Stimulated activated CD4-positive, alpha-beta T cell treated with anti-CD3 and anti-CD28 coated beads, Interleukin-1b, Interleukin-23, amount 100 ng/mL, for 24 hours (primary cell): ENCODE measurements around the gene TTC29.

Source experiments
- DNase-seq, 4 experiments: peaks; one replicate each; pipeline ENCODE4 v3.0.0-alpha.2; 2020; ENCODE audit warnings: low read depth in 4 of 4, low spot score in 1 of 4

Gene TTC29

GRCh38 chr4:146945556-146946374 lies at the start of gene TTC29:
Gene TTC29 (minus strand): TSS chr4:146945864. CDS start chr4:146939895, 5,969 bp downstream.
- DNase-seq, result peak; percentile 57 to 86 (median 78)

GRCh38 chr4:146981651-146982050 lies 36.0 kb upstream of the TTC29 start:
- DNase-seq, result no peak

DNA sequence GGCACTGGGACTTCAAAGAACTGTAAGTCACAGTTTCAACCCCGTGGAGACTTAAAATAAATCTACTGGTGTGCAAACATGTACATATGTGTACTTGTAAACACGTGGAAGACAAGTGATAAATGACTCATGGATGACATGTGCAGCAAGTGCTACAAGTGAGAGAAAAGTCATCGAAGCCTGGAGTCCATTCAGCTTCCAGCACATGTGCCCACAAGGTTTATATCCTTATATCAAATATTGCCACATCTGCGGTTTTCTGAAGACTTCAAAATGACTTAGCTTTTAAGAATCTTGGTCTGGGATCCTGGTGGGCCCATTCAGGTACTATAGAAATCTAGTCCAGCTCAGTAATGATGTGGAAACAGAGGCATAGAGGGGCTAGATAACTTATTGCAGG lies 33.0 kb upstream of the TTC29 start:
- no peak for DNase-seq

DNA sequence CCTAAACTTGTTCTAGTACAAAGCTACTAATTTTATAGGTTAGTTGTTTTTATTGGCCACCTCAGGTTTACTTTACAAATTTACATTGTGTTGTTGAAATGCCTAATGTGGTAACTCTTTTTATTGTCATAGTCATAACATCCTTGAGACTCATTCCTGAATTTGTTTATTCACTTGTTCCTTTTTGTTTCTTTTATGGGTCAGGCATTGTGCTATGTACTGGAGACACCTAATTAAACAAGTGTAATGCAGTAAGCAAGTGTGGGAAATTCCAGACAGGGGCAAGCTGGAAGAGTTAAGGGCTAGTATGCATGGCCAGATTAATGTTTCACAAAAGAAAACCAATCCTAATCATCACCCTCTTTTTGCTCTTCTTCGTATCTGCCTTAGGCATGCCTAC lies 30.5 kb upstream of the TTC29 start:
- DNase-seq, result no peak

GRCh38 chr4:146975527-146975926 lies 29.9 kb upstream of the TTC29 start:
- no peak for DNase-seq

DNA sequence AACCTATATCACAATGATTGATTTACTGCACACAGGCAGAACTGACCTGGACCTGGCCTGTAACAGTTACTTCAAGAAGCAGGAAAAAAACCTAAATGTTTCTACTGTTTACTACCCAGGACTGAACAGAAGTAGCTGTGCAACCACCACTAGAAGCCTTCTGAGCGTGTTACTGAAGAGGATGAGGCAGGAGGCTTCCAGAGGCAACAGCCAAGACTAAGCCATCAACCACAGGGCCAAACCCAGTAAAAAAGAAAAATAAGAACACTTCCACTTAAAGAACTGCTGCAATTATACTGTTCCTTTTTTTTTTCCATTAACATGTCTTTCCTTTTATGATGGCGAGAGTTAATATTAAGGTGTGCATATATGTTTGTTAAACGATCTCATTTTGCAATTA lies 29.4 kb upstream of the TTC29 start:
- DNase-seq, result no peak

- DNase-seq, result no peak
Observed at GRCh38 chr4:146972036-146972435, 26.4 kb upstream of the TTC29 start.

DNA sequence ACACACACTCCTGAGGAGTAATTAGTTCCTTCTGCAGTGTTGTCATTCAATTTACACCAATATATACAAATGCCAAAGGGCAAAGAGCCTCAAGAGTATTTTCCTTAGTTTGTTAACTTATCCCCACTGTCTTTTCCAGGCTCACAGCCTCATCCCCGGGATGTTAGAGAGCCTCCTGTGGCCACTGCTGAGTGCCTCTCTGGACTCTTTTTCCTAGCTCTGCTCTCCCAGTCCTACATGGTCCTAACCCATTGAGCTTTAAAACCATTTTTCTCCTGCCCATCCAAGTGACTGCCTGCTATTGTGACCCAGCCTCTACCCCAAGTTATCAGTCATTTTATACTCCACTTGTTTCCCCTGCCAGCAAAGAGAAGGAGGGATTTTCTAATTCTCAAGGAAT lies 23.5 kb upstream of the TTC29 start:
- no peak for DNase-seq

DNA sequence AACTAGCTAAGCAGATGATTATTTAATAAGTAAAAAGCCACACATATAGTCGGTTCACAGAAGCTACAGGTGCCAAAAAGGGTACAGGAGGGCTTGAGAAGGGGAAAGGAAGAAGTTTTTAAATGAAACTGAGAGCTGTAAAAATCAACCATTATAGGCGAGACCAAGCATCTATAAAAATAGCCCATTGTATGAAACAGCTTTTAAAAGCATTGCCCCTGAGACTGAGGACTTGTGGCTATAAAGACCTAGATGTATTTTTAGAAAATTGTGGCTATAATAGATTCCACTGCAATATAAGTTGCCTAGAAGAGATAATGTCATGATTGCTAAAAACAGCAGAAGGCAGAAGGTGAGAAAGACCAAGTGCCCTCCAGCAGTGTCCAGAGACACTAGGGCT lies 15.0 kb upstream of the TTC29 start:
- no peak for DNase-seq

GRCh38 chr4:146959692-146960091 lies 14.0 kb upstream of the TTC29 start:
- DNase-seq, result no peak

- no peak for DNase-seq
Observed at GRCh38 chr4:146957237-146957636, 11.6 kb upstream of the TTC29 start.

- no peak for DNase-seq
Observed at GRCh38 chr4:146952896-146953295, 7.2 kb upstream of the TTC29 start.

- no peak for DNase-seq
Observed at GRCh38 chr4:146949559-146949958, 3.9 kb upstream of the TTC29 start.

DNA sequence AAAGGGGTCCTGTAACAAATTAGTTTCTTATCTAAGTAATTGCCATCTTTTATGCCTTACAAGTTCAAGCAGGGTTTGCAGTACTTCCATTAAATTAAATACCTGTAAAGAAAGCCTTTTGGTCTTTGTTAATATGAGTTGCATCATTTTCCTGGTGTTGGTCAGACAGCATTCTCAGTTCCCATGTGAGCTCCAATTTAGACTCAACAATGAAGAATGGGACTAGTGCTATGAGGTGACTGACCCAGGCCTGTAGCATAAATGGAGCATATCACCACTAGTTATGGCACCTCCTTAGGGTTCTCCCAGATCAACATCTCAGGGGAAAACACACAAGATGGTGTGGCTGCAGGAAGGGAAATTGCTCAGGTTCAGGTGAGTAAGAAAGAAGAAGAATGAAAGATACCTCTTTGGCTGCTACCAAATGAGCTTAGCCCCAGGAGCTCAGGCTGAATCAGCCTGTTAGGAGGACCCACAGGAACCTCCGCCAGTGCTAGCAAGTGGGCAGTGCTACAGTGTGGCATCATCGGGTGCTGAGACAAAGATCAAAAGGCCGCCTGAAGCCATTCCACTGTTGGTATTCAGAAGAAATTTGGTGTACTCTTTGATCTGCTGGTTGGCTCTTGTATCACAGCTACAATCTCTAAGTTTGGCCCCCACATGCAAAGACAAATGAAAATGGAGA lies 1.8 kb downstream of the TTC29 start:
- DNase-seq, result no peak

DNA sequence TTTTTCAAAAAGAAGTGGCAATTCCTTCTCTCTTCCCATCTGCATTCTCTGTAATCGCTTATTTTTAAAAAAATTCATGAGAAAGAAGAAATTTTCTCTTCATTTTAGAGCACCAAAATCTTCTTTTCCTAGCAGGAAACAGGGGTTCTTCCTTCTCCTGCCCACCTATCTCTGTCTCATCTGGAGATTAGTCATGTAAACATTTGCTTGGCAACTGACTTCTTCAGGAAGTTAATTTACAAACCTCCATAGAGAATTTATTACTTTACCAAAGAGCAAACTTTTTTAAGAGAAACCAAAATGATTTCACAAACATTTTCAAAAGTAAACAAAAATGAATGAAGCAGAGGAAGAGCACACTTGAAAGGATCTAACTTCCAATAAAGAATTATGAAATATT lies 13.5 kb downstream of the TTC29 start:
- DNase-seq, result no peak

DNA sequence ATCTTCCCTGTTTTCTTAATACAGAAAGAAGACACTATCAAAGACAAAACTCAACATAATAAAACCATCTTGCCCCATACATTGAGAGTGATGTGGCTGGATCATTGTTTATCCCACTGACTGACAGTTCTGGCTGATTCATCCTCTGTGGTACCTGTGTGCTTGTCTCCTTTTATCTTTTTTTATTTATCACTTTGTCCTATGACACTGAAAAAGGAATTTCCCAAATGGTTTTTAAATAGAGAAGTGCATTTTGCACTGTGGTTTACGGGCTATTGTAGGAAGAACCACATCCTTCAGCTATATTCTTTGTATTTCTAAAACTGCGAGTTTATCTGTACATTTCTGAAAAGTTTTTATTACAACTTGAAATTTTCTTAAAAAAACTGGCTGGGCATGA lies 15.0 kb downstream of the TTC29 start:
- DNase-seq, result no peak

GRCh38 chr4:146927695-146928094 lies 18.0 kb downstream of the TTC29 start:
- no peak for DNase-seq

DNA sequence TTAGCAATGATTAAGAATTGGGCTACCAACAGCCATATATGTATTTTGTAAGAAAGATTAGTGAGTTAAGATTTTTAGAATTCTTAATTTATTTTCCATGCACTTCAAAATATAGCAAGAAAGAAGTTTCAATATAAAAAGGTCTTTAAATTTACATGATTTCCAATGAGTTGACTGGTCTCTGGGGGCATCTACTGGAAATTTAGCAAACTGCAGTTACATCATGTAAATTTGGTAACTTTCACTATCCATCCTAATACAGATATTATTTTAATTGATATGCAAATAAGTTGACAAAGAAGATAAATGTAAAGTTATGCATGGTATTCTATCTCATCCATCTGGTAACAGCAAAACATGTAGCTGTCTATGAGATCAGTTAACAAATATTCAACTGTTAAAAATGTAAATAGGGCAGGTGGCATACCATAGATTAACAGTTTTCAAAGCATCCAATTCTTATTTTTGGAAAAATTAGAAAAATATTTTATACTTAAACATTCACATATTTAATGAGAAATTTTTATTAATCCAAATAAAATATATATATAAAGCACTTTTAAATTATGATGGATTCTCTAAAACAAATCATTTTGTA lies 29.1 kb downstream of the TTC29 start:
- peak in 2 of 4 experiments; percentile 1 to 3 for DNase-seq

- DNase-seq, result no peak
Observed at GRCh38 chr4:146915132-146915531, 30.5 kb downstream of the TTC29 start.

- DNase-seq, result no peak
Observed at GRCh38 chr4:146900295-146900694, 45.4 kb downstream of the TTC29 start.

- no peak for DNase-seq
Observed at GRCh38 chr4:146890301-146890700, 55.4 kb downstream of the TTC29 start.

GRCh38 chr4:146883070-146883469 lies 62.6 kb downstream of the TTC29 start:
- DNase-seq, result no peak
